ENCODE data around the gene CCDC116.

The CCDC116 gene

DNA sequence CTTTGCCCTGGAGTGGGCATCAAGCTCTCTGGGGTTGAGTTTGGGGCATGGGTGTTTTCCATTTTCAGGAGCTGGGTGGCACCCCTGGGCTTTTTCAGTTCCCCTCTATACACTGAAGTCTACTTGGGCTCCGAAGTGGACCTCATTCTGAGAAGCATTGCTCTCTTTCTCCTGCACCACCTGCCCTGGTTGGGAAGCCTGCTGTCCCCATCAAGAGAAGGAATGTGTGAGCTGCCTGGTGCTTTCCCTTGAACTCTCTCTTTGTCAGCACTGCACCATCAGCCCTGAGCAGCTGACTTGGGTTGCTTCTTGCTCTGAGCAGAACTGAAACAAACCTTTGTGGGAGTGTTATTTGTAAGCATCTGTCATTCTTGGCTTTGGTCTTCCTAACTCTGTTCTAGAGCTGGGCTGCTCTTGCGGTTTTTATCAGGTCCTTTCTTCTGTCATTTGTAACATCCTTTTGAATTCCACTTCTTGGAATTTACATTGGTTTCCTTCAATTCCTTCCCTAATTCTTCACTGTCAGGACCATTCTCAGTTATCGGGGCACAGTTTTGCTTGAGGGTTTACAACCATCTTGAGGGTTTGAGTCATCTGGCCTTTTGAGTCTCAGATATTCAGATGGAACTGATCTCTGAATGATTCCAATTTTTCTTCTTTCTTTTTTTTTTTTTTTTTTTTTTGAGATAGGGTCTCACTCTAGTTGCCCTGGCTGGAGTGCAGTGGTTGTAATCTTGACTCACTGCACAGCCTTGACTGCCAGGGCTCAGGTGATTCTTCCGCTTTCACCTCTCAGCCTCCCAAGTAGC, 44.6 kb upstream of the CCDC116 start:
- Histone ChIP-seq H3K36me3 (replicated peaks in 1 of 2; ENCODE audit: control insufficient read depth in 2 of 2, insufficient read depth in 2 of 2, low read length in 2 of 2) (peaks cover 8 to 61% of the 10 kb centered on the region in 2 donors), H3K18ac (ENCODE audit: low read length) (no peak overlapping the region), H3K27ac (replicated peaks; ENCODE audit: low read length) (no peak overlapping the region), H2AK5ac (ENCODE audit: low read depth, low read length) (no peak overlapping the region), H2BK5ac (ENCODE audit: low read length) (no peak overlapping the region), H3K9ac (ENCODE audit: low read depth, low read length, poor library complexity) (no peak overlapping the region), H3K27me3 (ENCODE audit: control insufficient read depth in 3 of 3, insufficient read depth in 3 of 3, low read depth in 1 of 3, low read length in 3 of 3) (no peaks in the 10 kb centered on the region), H2BK120ac (ENCODE audit: low read depth, low read length) (no peak overlapping the region), H3K4me3 (ENCODE audit: low read length in 2 of 2) (no peak overlapping the region), H3K79me1 (ENCODE audit: low read depth, low read length) (peaks cover 21% of the 10 kb centered on the region), H3K14ac (ENCODE audit: low read length) (no peak overlapping the region), H4K91ac (ENCODE audit: low read depth, low read length, poor library complexity) (no peak overlapping the region), H3K4me1 (ENCODE audit: control insufficient read depth in 2 of 2, insufficient read depth in 1 of 2, low read depth in 1 of 2, low read length in 2 of 2) (no peaks in the 10 kb centered on the region), H3K4ac (ENCODE audit: low read length) (no peak overlapping the region), H3K9me3 (replicated peaks in 1 of 2; ENCODE audit: control insufficient read depth in 2 of 2, insufficient read depth in 1 of 2, low read depth in 1 of 2, low read length in 2 of 2) (peaks cover 0 to 1% of the 10 kb centered on the region in 2 donors), H3K4me2 (ENCODE audit: insufficient read depth, low read length, poor library complexity, severe bottlenecking) (no peak overlapping the region), H3K23ac (ENCODE audit: low read depth, low read length, poor library complexity) (no peak overlapping the region), H2BK12ac (ENCODE audit: low read length) (no peak overlapping the region), H2AFZ (ENCODE audit: low read length) (no peak overlapping the region), H4K8ac (ENCODE audit: low read depth, low read length) (no peak overlapping the region), H2BK15ac (ENCODE audit: low read length) (no peak overlapping the region)
- no CpG with 5 or more reads among the region's 4 CpGs for WGBS, 2 donors (ENCODE audit: extremely low coverage in 2 of 2, insufficient read length in 2 of 2, insufficient replicate concordance in 1 of 2)
- no peak for DNase-seq (ENCODE audit: low spot score)

DNA sequence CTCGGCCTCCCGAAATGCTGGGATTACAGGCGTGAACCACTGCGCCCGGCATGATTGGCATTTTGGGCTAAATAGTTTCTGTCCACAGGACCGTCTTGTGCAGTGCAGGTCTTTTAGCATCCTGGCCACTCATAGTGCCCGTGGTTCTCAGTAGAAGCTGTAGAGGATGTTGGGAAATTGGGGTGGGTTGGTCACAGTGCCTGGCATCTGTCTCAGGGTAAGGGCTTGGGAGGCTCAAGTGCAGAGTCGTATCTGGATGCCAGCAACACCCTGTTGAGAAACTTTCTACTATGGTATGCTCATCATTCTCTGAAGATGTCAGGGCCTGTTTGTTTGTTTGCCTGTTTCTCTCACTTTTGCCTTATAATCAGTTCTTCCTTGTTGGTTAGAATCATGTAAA, 43.2 kb upstream of the CCDC116 start:
- Histone ChIP-seq H3K36me3 (replicated peaks in 1 of 2; ENCODE audit: control insufficient read depth in 2 of 2, insufficient read depth in 2 of 2, low read length in 2 of 2) (peaks cover 20 to 68% of the 10 kb centered on the region in 2 donors), H3K9me3 (replicated peaks in 1 of 2; ENCODE audit: control insufficient read depth in 2 of 2, insufficient read depth in 1 of 2, low read depth in 1 of 2, low read length in 2 of 2) (peaks cover 0 to 1% of the 10 kb centered on the region in 2 donors), H3K4me2 (ENCODE audit: insufficient read depth, low read length, poor library complexity, severe bottlenecking) (no peak overlapping the region), H4K8ac (ENCODE audit: low read depth, low read length) (no peak overlapping the region), H3K9ac (ENCODE audit: low read depth, low read length, poor library complexity) (no peak overlapping the region), H3K4ac (ENCODE audit: low read length) (no peak overlapping the region), H3K18ac (ENCODE audit: low read length) (no peak overlapping the region), H4K91ac (ENCODE audit: low read depth, low read length, poor library complexity) (no peak overlapping the region), H2BK120ac (ENCODE audit: low read depth, low read length) (no peak overlapping the region), H2AFZ (ENCODE audit: low read length) (no peak overlapping the region), H3K27me3 (ENCODE audit: control insufficient read depth in 3 of 3, insufficient read depth in 3 of 3, low read depth in 1 of 3, low read length in 3 of 3) (no peaks in the 10 kb centered on the region), H3K23ac (ENCODE audit: low read depth, low read length, poor library complexity) (no peak overlapping the region), H2BK5ac (ENCODE audit: low read length) (no peak overlapping the region), H3K79me1 (ENCODE audit: low read depth, low read length) (peaks cover 20% of the 10 kb centered on the region), H2AK5ac (ENCODE audit: low read depth, low read length) (no peak overlapping the region), H3K4me3 (ENCODE audit: low read length in 2 of 2) (no peak overlapping the region), H3K14ac (ENCODE audit: low read length) (no peak overlapping the region), H2BK12ac (ENCODE audit: low read length) (no peak overlapping the region), H2BK15ac (ENCODE audit: low read length) (no peak overlapping the region), H3K27ac (replicated peaks; ENCODE audit: low read length) (no peak overlapping the region), H3K4me1 (ENCODE audit: control insufficient read depth in 2 of 2, insufficient read depth in 1 of 2, low read depth in 1 of 2, low read length in 2 of 2) (no peaks in the 10 kb centered on the region)
- no CpG with 5 or more reads among the region's 8 CpGs for WGBS, 2 donors (ENCODE audit: extremely low coverage in 2 of 2, insufficient read length in 2 of 2, insufficient replicate concordance in 1 of 2)
- DNase-seq (ENCODE audit: low spot score), result no peak

DNA sequence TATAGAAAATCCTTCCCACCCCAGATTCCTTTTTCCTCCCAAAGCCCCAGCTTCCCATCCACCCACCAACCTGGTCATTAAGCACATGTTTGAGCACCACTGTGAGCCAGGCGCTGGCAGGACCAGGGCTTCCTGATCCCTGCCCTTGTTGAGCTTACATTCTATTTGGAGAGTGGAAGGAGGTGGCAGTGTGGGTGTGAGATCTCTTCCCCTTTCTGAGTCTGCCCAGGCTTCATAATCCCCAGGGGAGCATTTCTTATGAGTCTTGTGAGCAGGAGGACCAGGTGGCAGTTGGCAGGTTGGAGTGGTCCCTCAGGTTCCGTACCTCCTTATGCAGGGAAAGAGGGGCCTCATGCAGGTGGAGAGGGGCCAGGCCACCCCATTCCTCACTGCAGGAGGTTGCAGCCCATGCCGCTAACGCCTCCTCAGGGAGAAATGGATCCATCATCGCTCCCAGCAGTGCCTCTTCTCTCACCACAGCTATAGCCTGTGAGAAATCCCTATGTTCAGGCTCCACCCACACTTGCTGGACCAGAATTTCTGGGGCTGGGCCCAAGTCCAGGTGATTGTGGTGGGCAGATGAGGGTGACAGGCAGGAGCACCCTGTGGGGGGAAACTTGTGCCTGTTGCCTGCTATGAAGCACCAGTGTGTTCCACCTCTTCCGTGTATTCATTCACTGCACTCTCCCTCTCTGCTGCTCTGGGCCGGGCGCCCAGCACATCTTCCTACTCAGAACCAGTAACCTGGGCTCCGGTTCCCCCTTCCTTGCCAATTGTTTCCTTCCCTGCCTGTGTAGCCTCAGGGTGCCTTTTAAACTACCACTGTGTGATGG, 41.5 kb upstream of the CCDC116 start:
- Histone ChIP-seq H2BK12ac (ENCODE audit: low read length) (no peak overlapping the region), H3K23ac (ENCODE audit: low read depth, low read length, poor library complexity) (peak overlapping the region; percentile 22), H3K79me1 (ENCODE audit: low read depth, low read length) (peaks cover 24% of the 10 kb centered on the region), H4K8ac (ENCODE audit: low read depth, low read length) (no peak overlapping the region), H3K4me1 (ENCODE audit: control insufficient read depth in 2 of 2, insufficient read depth in 1 of 2, low read depth in 1 of 2, low read length in 2 of 2) (no peaks in the 10 kb centered on the region), H3K9ac (ENCODE audit: low read depth, low read length, poor library complexity) (no peak overlapping the region), H2BK5ac (ENCODE audit: low read length) (no peak overlapping the region), H3K4me3 (ENCODE audit: low read length in 2 of 2) (no peak overlapping the region), H2BK15ac (ENCODE audit: low read length) (no peak overlapping the region), H2AK5ac (ENCODE audit: low read depth, low read length) (no peak overlapping the region), H3K9me3 (replicated peaks in 1 of 2; ENCODE audit: control insufficient read depth in 2 of 2, insufficient read depth in 1 of 2, low read depth in 1 of 2, low read length in 2 of 2) (peaks cover 0 to 4% of the 10 kb centered on the region in 2 donors), H3K14ac (ENCODE audit: low read length) (no peak overlapping the region), H2AFZ (ENCODE audit: low read length) (no peak overlapping the region), H3K4me2 (ENCODE audit: insufficient read depth, low read length, poor library complexity, severe bottlenecking) (no peak overlapping the region), H3K27me3 (ENCODE audit: control insufficient read depth in 3 of 3, insufficient read depth in 3 of 3, low read depth in 1 of 3, low read length in 3 of 3) (no peaks in the 10 kb centered on the region), H3K36me3 (replicated peaks in 1 of 2; ENCODE audit: control insufficient read depth in 2 of 2, insufficient read depth in 2 of 2, low read length in 2 of 2) (peaks cover 30 to 72% of the 10 kb centered on the region in 2 donors), H3K18ac (ENCODE audit: low read length) (no peak overlapping the region), H3K4ac (ENCODE audit: low read length) (no peak overlapping the region), H3K27ac (replicated peaks; ENCODE audit: low read length) (no peak overlapping the region), H4K91ac (ENCODE audit: low read depth, low read length, poor library complexity) (no peak overlapping the region), H2BK120ac (ENCODE audit: low read depth, low read length) (peak overlapping the region; percentile 9)
- no peak for DNase-seq (ENCODE audit: low spot score)
- WGBS, 2 donors (ENCODE audit: extremely low coverage in 2 of 2, insufficient read length in 2 of 2, insufficient replicate concordance in 1 of 2), result no CpG with 5 or more reads among the region's 9 CpGs

DNA sequence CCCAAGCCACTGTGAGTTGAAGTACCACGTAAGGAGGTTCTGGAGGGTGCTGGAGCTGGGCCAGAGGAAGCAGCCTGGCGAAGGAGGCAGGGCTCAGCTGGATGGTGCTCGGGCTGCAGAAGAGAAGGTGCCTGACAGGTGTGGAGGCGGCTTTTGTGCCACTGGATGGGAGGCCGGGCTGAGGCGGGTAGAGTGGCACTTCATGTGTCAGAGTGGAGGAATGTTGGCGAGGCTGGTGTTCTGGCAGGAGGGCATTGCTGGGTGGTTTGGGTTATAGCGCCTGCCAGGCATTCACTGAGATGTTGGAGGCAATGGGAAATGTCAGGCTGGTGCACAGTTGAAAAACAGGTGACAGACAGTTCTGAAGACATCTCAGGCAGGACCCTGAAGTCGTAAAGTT, 40.9 kb upstream of the CCDC116 start:
- Histone ChIP-seq H2AK5ac (ENCODE audit: low read depth, low read length) (no peak overlapping the region), H3K27me3 (ENCODE audit: control insufficient read depth in 3 of 3, insufficient read depth in 3 of 3, low read depth in 1 of 3, low read length in 3 of 3) (no peaks in the 10 kb centered on the region), H3K79me1 (ENCODE audit: low read depth, low read length) (peaks cover 22% of the 10 kb centered on the region), H3K4me3 (ENCODE audit: low read length in 2 of 2) (no peak overlapping the region), H4K8ac (ENCODE audit: low read depth, low read length) (no peak overlapping the region), H3K4ac (ENCODE audit: low read length) (no peak overlapping the region), H3K36me3 (replicated peaks in 1 of 2; ENCODE audit: control insufficient read depth in 2 of 2, insufficient read depth in 2 of 2, low read length in 2 of 2) (peaks cover 30 to 77% of the 10 kb centered on the region in 2 donors), H3K4me2 (ENCODE audit: insufficient read depth, low read length, poor library complexity, severe bottlenecking) (no peak overlapping the region), H3K9me3 (replicated peaks in 1 of 2; ENCODE audit: control insufficient read depth in 2 of 2, insufficient read depth in 1 of 2, low read depth in 1 of 2, low read length in 2 of 2) (peaks cover 0 to 4% of the 10 kb centered on the region in 2 donors), H3K14ac (ENCODE audit: low read length) (no peak overlapping the region), H3K9ac (ENCODE audit: low read depth, low read length, poor library complexity) (no peak overlapping the region), H2BK15ac (ENCODE audit: low read length) (no peak overlapping the region), H3K27ac (replicated peaks; ENCODE audit: low read length) (no peak overlapping the region), H2BK5ac (ENCODE audit: low read length) (no peak overlapping the region), H2AFZ (ENCODE audit: low read length) (no peak overlapping the region), H2BK12ac (ENCODE audit: low read length) (no peak overlapping the region), H2BK120ac (ENCODE audit: low read depth, low read length) (no peak overlapping the region), H4K91ac (ENCODE audit: low read depth, low read length, poor library complexity) (no peak overlapping the region), H3K4me1 (ENCODE audit: control insufficient read depth in 2 of 2, insufficient read depth in 1 of 2, low read depth in 1 of 2, low read length in 2 of 2) (no peaks in the 10 kb centered on the region), H3K18ac (ENCODE audit: low read length) (no peak overlapping the region), H3K23ac (ENCODE audit: low read depth, low read length, poor library complexity) (peak overlapping the region; percentile 6)
- WGBS, 2 donors (ENCODE audit: extremely low coverage in 2 of 2, insufficient read length in 2 of 2, insufficient replicate concordance in 1 of 2), result no CpG with 5 or more reads among the region's 9 CpGs
- no peak for DNase-seq (ENCODE audit: low spot score)
